Epithelial cell of proximal tubule (primary cell): ENCODE data around the gene CLN5. TPM values are rescaled to one million over a fixed set of nuclear protein-coding genes. Genes with fewer than 3 reads are reported as not detected.

Experiments used
- DNase-seq: peaks from one replicate; pipeline ENCODE4 v3.0.0-alpha.2; 2011; ENCODE audit warnings: low read depth
- H3K4me3 ChIP-seq: 2 replicates; pipeline ENCODE4 v1.5.1; 2011; ENCODE audit warnings: low read depth, mild to moderate bottlenecking, low read length
- CTCF ChIP-seq: conservative IDR thresholded peaks from 2 replicates; pipeline ENCODE4 v1.5.1; 2012; ENCODE audit warnings: low read depth, mild to moderate bottlenecking, low read length
- total RNA-seq: library from RNA; depleted of rRNA; stranded (reverse); fragments of >200 nt; gene quantifications from 2 replicates; pipeline ENCODE4 v1.2.3, GENCODE V29; 2015

The CLN5 gene
- total RNA-seq, 1 donor from 2014 or later, result 19.8 TPM

GRCh38 chr13:77029436-77029835, 37.6 kb downstream of the CLN5 start:
- no peak for TF ChIP-seq CTCF
- DNase-seq, result no peak
- H3K4me3 ChIP-seq, result no peak overlapping the region

GRCh38 chr13:77031656-77032243, 39.9 kb downstream of the CLN5 start:
- DNase-seq, result no peak

GRCh38 chr13:77033717-77034302, 41.9 kb downstream of the CLN5 start:
- no peak overlapping the region for H3K4me3 ChIP-seq
- DNase-seq, result no peak
- no peak for TF ChIP-seq CTCF

More at GRCh38 chr13:77031656-77032243, 39.9 kb downstream of the CLN5 start:
- H3K4me3 ChIP-seq, result no peak overlapping the region
- no peak for TF ChIP-seq CTCF

GRCh38 chr13:77034881-77035280, 43.0 kb downstream of the CLN5 start:
- no peak for TF ChIP-seq CTCF
- no peak overlapping the region for H3K4me3 ChIP-seq
- DNase-seq, result no peak

- no peak for TF ChIP-seq CTCF
- DNase-seq, result no peak
- no peak overlapping the region for H3K4me3 ChIP-seq
Measured at GRCh38 chr13:77036279-77036678, 44.4 kb downstream of the CLN5 start.

GRCh38 chr13:77038907-77039480, 47.1 kb downstream of the CLN5 start:
- no peak for TF ChIP-seq CTCF
- no peak for DNase-seq
- H3K4me3 ChIP-seq, result no peak overlapping the region

GRCh38 chr13:77040076-77040475, 48.2 kb downstream of the CLN5 start:
- no peak for DNase-seq
- no peak for TF ChIP-seq CTCF
- no peak overlapping the region for H3K4me3 ChIP-seq
